OCI-LY3 (cell line): ENCODE results near the gene DRD5.

ENCODE experiments used
- EZH2phosphoT487 ChIP-seq: fragments of 200-600 bp; shearing (Covaris generic); IDR thresholded peaks from 2 replicates; pipeline ENCODE4 v1.6.1; 2018; ENCODE audit warnings: antibody characterized with exemption, mixed run types, low read depth
- TF ChIP-seq, protein P1 (sequence below): fragments of 200-600, 300-600 bp; sonication (generic); IDR thresholded peaks from 2 replicates; pipeline ENCODE4 v1.5.1; 2014; ENCODE audit warnings: antibody characterized with exemption, low read length, low read depth

DNA sequence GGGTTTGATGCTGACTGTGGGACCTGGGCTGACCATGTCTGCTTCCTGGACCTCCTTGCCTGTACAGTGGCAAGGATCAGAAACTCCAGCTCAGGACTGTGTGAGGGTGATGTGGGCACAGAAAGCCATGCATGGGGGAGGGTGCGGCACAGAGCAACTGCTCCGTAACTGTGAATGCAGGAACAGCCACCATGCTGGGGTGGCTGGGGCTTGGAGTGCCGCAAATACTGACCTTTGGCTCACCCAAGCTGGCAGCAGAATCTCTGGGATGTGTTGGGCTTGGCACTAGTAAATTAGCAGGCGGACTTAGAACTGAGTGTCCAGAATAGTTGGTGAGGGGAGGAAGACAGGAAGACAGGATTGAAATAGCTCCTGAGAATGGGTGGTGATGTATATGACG, 52.0 kb downstream of the DRD5 start:
- TF ChIP-seq, protein P1, sequence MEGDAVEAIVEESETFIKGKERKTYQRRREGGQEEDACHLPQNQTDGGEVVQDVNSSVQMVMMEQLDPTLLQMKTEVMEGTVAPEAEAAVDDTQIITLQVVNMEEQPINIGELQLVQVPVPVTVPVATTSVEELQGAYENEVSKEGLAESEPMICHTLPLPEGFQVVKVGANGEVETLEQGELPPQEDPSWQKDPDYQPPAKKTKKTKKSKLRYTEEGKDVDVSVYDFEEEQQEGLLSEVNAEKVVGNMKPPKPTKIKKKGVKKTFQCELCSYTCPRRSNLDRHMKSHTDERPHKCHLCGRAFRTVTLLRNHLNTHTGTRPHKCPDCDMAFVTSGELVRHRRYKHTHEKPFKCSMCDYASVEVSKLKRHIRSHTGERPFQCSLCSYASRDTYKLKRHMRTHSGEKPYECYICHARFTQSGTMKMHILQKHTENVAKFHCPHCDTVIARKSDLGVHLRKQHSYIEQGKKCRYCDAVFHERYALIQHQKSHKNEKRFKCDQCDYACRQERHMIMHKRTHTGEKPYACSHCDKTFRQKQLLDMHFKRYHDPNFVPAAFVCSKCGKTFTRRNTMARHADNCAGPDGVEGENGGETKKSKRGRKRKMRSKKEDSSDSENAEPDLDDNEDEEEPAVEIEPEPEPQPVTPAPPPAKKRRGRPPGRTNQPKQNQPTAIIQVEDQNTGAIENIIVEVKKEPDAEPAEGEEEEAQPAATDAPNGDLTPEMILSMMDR: no peak
- no peak for TF ChIP-seq EZH2phosphoT487
